Natural killer cell (primary cell): ENCODE results near the gene SERPINE2. TPM values are rescaled to one million over a fixed set of nuclear protein-coding genes. Genes with fewer than 3 reads are reported as not detected.

ENCODE experiments used
- ATAC-seq, 3 donors: fragments of 150-1000 bp in 2 of 3; fragments of 200-7000 bp in 1 of 3; cut with Tn5 transposase; 1 replicate in 1 of 3; 2 replicates in 2 of 3; pipeline ENCODE4 v1.10.0; 2021; ENCODE audit warnings: mild to moderate bottlenecking in 2 of 3, moderate library complexity in 2 of 3
- DNase-seq, 2 donors: peaks; one replicate each; pipeline versions ENCODE4 v3.0.0 to v3.0.0-alpha.2; 2013 to 2021; ENCODE audit warnings: mixed read lengths in 1 of 2
- H3K27ac ChIP-seq: one replicate; pipeline ENCODE4 v1.5.1; 2013; ENCODE audit warnings: mild to moderate bottlenecking, low read length
- H3K27me3 ChIP-seq: one replicate; pipeline ENCODE4 v1.6.1; 2013; ENCODE audit warnings: low read length; ENCODE audit not compliant: control insufficient read depth, insufficient read depth
- H3K36me3 ChIP-seq: one replicate; pipeline ENCODE4 v1.6.1; 2013; ENCODE audit warnings: low read length; ENCODE audit not compliant: control insufficient read depth, insufficient read depth
- H3K4me1 ChIP-seq: one replicate; pipeline ENCODE4 v1.6.1; 2013; ENCODE audit warnings: low read length; ENCODE audit not compliant: control insufficient read depth, insufficient read depth
- H3K4me3 ChIP-seq: one replicate; pipeline ENCODE4 v1.5.1; 2013; ENCODE audit warnings: low read length
- H3K9me3 ChIP-seq: one replicate; pipeline ENCODE4 v1.6.1; 2013; ENCODE audit warnings: low read length; ENCODE audit not compliant: control insufficient read depth, insufficient read depth
- H3K27ac Mint-ChIP-seq, 2 donors: one replicate each; pipeline ENCODE4 v1.8.0; 2022; ENCODE audit warnings: mild to moderate bottlenecking in 2 of 2, mixed read lengths in 2 of 2, moderate library complexity in 1 of 2
- H3K27me3 Mint-ChIP-seq, 2 donors: one replicate each; pipeline ENCODE4 v1.8.0; 2022; ENCODE audit warnings: low read depth in 2 of 2, mixed read lengths in 2 of 2
- H3K36me3 Mint-ChIP-seq: one replicate; pipeline ENCODE4 v1.8.0; 2022; ENCODE audit warnings: mixed read lengths
- H3K4me1 Mint-ChIP-seq, 2 donors: one replicate each; pipeline ENCODE4 v1.8.0; 2022; ENCODE audit warnings: mixed read lengths in 2 of 2
- H3K4me3 Mint-ChIP-seq: one replicate; pipeline ENCODE4 v1.8.0; 2022; ENCODE audit warnings: mild to moderate bottlenecking, moderate library complexity, mixed read lengths
- H3K9me3 Mint-ChIP-seq, 2 donors: one replicate each; pipeline ENCODE4 v1.8.0; 2022; ENCODE audit warnings: mixed read lengths in 2 of 2
- WGBS: methylation state at CpG from one replicate; pipeline ENCODE4 v1.1.7; 2013; ENCODE audit warnings: missing lambda C conversion rate; ENCODE audit not compliant: insufficient coverage; 5-methylcytosine and 5-hydroxymethylcytosine counted together
- intact Hi-C: fragments of 100-400 bp; cut with micrococcal nuclease; formaldehyde crosslinking; loops from one replicate; pipeline ENCODE4 v1.14.2; 2022
- total RNA-seq, 4 donors: library from RNA; stranded (reverse); fragments of 120-200 nt in 1 of 4; gene quantifications; one replicate each; pipeline versions ENCODE4 v1.2.3 to v1.2.4, GENCODE V29; 2013 to 2022
- TF ChIP-seq, protein P1 (sequence below): fragments of 200-600 bp; IDR thresholded peaks from one replicate; pipeline ENCODE4 v1.8.0; 2022; ENCODE audit warnings: antibody characterized with exemption

Gene SERPINE2
- total RNA-seq, 3 donors from 2014 or later (not counting 1 experiment from before 2014, with no cell fraction given), result 3.5 to 14.6 (median 8.4) TPM

DNA sequence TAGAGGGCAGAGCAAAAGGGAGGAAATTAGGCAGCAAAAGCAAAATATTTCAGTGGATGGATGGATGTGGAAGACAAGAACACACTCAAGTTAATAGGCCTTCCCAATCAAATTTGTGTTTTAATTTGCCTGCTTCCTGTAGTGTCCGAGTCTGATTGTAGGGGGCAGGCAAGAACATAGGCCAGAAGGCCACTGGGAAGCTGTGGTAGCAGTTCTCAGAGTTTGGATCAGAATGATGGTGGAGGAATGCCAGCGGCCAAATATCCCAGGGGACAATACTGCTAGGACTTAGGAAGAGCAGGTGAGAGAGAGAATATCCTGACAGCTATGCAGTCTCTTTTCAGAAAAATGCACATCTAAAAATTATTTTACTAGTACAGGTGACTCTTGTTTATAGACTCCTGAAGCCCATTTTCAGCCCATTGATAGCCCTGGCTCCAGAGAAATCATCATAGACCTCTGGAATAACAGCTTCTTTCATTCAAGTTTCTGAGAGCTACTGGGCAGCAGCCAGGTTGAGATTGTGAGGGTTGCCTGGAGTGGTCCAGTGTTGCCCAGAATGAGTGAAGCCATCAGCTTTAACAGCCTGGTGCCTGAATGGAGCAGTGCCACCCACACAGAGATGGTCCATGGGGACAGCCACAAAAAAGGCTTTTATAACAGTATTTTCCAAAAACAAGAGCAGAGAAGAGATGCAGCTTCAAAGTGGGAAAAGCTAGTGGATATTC, 19.1 kb upstream of the SERPINE2 start:
- Histone ChIP-seq H3K4me3 (no peak overlapping the region), H3K9me3 (no peaks in the 10 kb centered on the region), H3K4me1 (no peaks in the 10 kb centered on the region), H3K36me3 (no peaks in the 10 kb centered on the region), H3K27ac (no peak overlapping the region), H3K27me3 (no peaks in the 10 kb centered on the region)
- ATAC-seq, result no peak
- Mint-ChIP-seq H3K27ac (no peak overlapping the region), H3K9me3 (no peaks in the 10 kb centered on the region), H3K4me3 (no peak overlapping the region), H3K4me1 (no peaks in the 10 kb centered on the region), H3K27me3 (peaks cover 7 to 9% of the 10 kb centered on the region in 2 donors), H3K36me3 (no peaks in the 10 kb centered on the region)
- intact Hi-C loops, result no loop called here
- DNase-seq, result no peak
- WGBS, result 83% methylated on average over 2 of the region's 2 CpGs
- TF ChIP-seq, protein P1, sequence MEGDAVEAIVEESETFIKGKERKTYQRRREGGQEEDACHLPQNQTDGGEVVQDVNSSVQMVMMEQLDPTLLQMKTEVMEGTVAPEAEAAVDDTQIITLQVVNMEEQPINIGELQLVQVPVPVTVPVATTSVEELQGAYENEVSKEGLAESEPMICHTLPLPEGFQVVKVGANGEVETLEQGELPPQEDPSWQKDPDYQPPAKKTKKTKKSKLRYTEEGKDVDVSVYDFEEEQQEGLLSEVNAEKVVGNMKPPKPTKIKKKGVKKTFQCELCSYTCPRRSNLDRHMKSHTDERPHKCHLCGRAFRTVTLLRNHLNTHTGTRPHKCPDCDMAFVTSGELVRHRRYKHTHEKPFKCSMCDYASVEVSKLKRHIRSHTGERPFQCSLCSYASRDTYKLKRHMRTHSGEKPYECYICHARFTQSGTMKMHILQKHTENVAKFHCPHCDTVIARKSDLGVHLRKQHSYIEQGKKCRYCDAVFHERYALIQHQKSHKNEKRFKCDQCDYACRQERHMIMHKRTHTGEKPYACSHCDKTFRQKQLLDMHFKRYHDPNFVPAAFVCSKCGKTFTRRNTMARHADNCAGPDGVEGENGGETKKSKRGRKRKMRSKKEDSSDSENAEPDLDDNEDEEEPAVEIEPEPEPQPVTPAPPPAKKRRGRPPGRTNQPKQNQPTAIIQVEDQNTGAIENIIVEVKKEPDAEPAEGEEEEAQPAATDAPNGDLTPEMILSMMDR, result no peak

DNA sequence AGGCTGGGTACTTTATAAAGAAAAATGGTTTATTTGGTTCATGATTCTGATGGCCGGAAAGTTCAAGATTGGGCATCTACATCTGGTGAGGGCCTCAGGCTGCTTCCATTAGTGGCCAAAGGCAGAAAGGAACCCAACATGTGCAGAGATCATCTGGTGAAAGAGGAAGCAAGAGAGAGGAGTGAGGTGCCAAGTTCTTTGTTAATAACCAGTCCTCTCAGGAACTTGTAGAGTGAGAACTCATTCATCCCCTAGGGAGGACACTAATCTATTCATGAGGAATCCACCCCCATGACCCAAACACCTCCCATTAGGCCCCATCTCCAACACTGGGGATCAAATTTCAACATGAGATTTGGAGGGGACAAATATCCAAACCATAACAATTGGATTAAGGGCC, 17.8 kb upstream of the SERPINE2 start:
- Histone ChIP-seq H3K4me1 (no peaks in the 10 kb centered on the region), H3K27ac (no peak overlapping the region), H3K36me3 (no peaks in the 10 kb centered on the region), H3K9me3 (no peaks in the 10 kb centered on the region), H3K27me3 (no peaks in the 10 kb centered on the region), H3K4me3 (no peak overlapping the region)
- ATAC-seq, result no peak
- no peak for DNase-seq
- Mint-ChIP-seq H3K27me3 (peaks cover 11% of the 10 kb centered on the region in 2 donors), H3K27ac (no peak overlapping the region), H3K4me1 (no peaks in the 10 kb centered on the region), H3K4me3 (no peak overlapping the region), H3K9me3 (no peaks in the 10 kb centered on the region), H3K36me3 (no peaks in the 10 kb centered on the region)
- 92% methylated on average over 1 of the region's 1 CpG for WGBS
- TF ChIP-seq, protein P1, result no peak
- intact Hi-C loops, result no loop called here

GRCh38 chr2:224055101-224055500, 16.0 kb upstream of the SERPINE2 start:
- 81% methylated on average over 2 of the region's 3 CpGs for WGBS

More at GRCh38 chr2:224055101-224055500, 16.0 kb upstream of the SERPINE2 start:
- TF ChIP-seq, protein P1, result no peak
- DNase-seq (no peak), ATAC-seq (no peak)
- Histone ChIP-seq H3K36me3 (no peaks in the 10 kb centered on the region), H3K9me3 (no peaks in the 10 kb centered on the region), H3K27me3 (no peaks in the 10 kb centered on the region), H3K4me3 (no peak overlapping the region), H3K27ac (no peak overlapping the region), H3K4me1 (no peaks in the 10 kb centered on the region)
- intact Hi-C loops, result no loop called here
- Mint-ChIP-seq H3K27me3 (peaks cover 20 to 28% of the 10 kb centered on the region in 2 donors), H3K4me1 (no peaks in the 10 kb centered on the region), H3K27ac (no peak overlapping the region), H3K36me3 (peaks cover under 1% of the 10 kb centered on the region), H3K9me3 (no peaks in the 10 kb centered on the region), H3K4me3 (no peak overlapping the region)
